ENCODE measurements around the gene FAM50A. TPM values are rescaled to one million over a fixed set of nuclear protein-coding genes. Genes with fewer than 3 reads are reported as not detected.
"Not testable (repeated sequence)": the region's sequence is repeated elsewhere in the genome, so short reads cannot be mapped to it uniquely, and the experiment has no call there.

Gene FAM50A, protein sequence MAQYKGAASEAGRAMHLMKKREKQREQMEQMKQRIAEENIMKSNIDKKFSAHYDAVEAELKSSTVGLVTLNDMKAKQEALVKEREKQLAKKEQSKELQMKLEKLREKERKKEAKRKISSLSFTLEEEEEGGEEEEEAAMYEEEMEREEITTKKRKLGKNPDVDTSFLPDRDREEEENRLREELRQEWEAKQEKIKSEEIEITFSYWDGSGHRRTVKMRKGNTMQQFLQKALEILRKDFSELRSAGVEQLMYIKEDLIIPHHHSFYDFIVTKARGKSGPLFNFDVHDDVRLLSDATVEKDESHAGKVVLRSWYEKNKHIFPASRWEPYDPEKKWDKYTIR
- total RNA-seq (10 to 100 TPM; 79.5 to 81.3 TPM), polyA plus RNA-seq (59.6 TPM)

DNA sequence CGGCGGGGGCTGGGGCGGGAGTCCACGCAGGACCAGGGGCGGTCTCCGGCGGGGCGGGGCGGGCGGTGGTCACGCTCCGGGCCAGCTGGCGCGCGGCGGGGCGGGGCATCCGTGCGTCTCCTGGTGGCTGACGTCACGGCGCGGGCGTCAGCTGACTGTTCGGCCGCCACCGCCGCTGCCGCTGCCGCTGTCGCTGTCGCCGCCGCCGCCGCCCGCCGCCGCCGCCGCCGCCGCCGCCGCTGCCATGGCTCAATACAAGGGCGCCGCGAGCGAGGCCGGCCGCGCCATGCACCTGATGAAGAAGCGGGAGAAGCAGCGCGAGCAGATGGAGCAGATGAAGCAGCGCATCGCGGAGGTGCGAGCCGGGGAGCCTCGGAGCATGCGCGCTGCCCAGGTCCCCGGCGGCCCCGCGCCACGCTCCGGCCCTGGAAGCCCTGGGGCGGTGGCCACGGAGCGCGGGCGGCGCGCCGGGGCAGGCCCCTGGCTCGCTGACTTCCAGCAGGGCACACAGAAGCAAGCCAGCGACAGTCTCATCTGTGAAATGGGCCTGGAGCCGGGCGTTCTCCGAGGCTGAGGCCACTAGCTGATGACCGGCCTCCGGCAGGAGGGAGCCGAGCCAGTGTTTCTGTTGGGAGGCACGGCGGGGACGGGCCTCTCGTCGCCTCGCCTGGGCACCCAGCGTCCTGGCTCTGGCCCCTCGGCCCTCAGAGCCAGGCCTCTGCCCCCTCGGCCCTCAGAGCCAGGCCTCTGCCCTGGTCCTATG lies at the start of gene FAM50A:
FAM50A (plus strand) TSS at position 150 of the 763 bp plus-strand sequence; CDS start at position 245, 95 bp downstream.
- Histone ChIP-seq H3K4me3 (ENCODE audit: low read length) (peak within 1 kb of the TSS; percentile 37), H3K36me3 (ENCODE audit: insufficient read depth, low read length) (no peaks in the 10 kb centered on the region), H3K27me3 (ENCODE audit: insufficient read depth, low read length, poor library complexity, severe bottlenecking) (no peaks in the 10 kb centered on the region), H3K4me1 (ENCODE audit: insufficient read depth, low read length) (peaks cover 21% of the 10 kb centered on the region), H3K9me3 (ENCODE audit: low read length) (no peaks in the 10 kb centered on the region), H3K27ac (ENCODE audit: low read depth, low read length) (peak within 1 kb of the TSS; percentile 67)
- ChIA-PET CTCF (no interaction called here), POLR2A (interaction anchor here (1.1 to 1.2 kb wide), 2 partner anchors 13 to 15 kb away, joined by 4 read pairs; no protein-coding TSS in a partner anchor)
- Mint-ChIP-seq H3K27ac (peak within 1 kb of the TSS; percentile 66 to 94 (median 86)), H3K9me3 (no peaks in the 10 kb centered on the region), H3K36me3 (peaks cover 0 to 43% (median 0%) of the 10 kb centered on the region in 3 donors), H3K4me1 (peaks cover 8 to 37% (median 14%) of the 10 kb centered on the region in 3 donors), H3K4me3 (peak within 1 kb of the TSS; percentile 70 to 86 (median 76)), H3K27me3 (peaks cover 0 to 2% of the 10 kb centered on the region in 2 donors)
- peak; percentile 64 to 81 (median 69) for DNase-seq

DNA sequence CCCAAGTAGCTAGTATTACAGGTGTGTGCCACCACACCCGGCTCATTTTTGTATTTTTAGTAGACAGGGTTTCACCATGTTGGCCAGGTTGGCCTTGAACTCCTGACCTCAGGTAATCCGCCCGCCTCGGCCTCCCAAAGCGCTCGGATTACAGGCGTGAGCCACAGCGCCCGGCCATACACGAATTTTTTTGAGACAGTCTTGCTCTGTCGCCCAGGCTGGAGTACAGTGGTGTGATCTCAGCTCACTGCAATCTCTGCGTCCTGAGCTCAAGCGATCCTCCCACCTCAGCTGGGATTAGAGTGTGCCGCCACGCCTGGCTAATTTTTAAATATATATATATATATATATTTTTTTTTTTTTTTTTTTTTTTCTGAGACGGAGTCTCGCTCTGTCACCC lies 47.6 kb upstream of the FAM50A start:
- Histone ChIP-seq H3K36me3 (ENCODE audit: insufficient read depth, low read length) (peaks cover 21% of the 10 kb centered on the region), H3K4me1 (ENCODE audit: insufficient read depth, low read length) (peaks cover 14% of the 10 kb centered on the region)
- not testable (repeated sequence) for H3K9me3 ChIP-seq (ENCODE audit: low read length); H3K9me3 Mint-ChIP-seq; H3K4me3 ChIP-seq (ENCODE audit: low read length); DNase-seq; H3K27ac ChIP-seq (ENCODE audit: low read depth, low read length); H3K27me3 ChIP-seq (ENCODE audit: insufficient read depth, low read length, poor library complexity, severe bottlenecking)
- Mint-ChIP-seq H3K27me3 (peaks cover 0 to 12% of the 10 kb centered on the region in 2 donors), H3K27ac (peak overlapping the region in 2 of 8 donors; percentile 35 to 97), H3K4me3 (peak overlapping the region in 2 of 7 donors; percentile 41 to 79), H3K36me3 (peaks cover 11 to 33% (median 11%) of the 10 kb centered on the region in 3 donors), H3K4me1 (peaks cover 19 to 32% (median 23%) of the 10 kb centered on the region in 3 donors)
- ChIA-PET CTCF (interaction anchor here (0.7 kb wide), 1 partner anchor 383 kb away, joined by 3 read pairs; no protein-coding TSS in a partner anchor), POLR2A (interaction anchor here (0.7 kb wide), 3 partner anchors 15 to 129 kb away, joined by 3 read pairs; partner anchors contain the start of gene EMD)

DNA sequence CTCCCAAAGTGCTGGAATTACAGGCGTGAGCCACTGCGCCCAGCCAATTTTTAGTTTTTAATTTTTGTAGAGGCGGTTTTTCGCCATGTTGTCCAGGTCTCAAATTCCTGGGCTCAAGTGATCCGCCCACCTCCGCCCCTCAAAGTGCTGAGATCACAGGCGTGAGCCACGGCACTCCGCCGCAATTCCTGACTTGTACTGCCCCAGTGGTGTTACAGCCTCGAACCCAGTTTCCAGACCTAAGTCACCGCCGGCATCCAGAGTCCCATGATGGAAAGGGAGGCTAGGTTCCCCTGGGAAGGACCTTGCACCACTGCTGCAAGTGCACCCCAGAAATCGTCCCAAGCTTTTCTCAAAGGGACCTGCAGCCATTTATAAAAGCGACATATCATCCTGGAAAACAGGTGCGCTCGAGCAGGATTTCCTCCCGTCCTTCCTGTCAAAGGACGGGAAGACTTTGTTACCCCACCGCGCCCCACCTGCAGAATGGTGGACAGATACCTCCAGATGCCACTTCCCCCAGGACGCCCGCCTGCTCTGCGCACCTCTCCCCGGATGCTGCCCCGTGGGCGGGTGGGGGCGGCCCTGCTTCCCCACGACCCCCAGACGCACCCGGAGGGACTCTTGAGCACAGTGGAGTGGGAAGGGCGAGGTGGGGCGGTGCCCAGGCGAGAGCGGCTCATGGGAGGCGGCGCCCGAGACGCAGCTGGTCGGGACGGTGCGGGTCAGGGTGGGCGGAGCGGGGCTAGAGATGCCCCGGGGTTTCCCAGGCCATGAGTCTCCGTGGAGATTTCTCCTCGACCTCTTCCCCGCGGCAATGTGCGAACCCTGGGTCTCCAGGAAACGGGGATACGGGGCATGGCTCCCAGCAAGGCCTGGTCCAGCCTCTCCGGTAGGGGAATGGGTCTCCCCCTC lies 46.7 kb upstream of the FAM50A start:
- H3K9me3 Mint-ChIP-seq, result no peaks in the 10 kb centered on the region
- POLR2A ChIA-PET, result interaction anchor here (0.6 to 2.9 kb wide), 13 partner anchors 15 to 426 kb away, joined by 3 to 20 read pairs (median 5); partner anchors contain the start of genes EMD, FAM3A, FLNA and HCFC1
- CTCF ChIA-PET, result interaction anchor here (0.9 to 2.8 kb wide), 8 partner anchors 14 to 262 kb away, joined by 3 to 12 read pairs (median 6); partner anchors contain the start of gene TAFAZZIN
- H3K4me1 Mint-ChIP-seq, result peaks cover 19 to 33% (median 23%) of the 10 kb centered on the region in 3 donors
- Histone ChIP-seq H3K27me3 (ENCODE audit: insufficient read depth, low read length, poor library complexity, severe bottlenecking) (no peaks in the 10 kb centered on the region), H3K4me3 (ENCODE audit: low read length) (peak overlapping the region; percentile 89), H3K27ac (ENCODE audit: low read depth, low read length) (peak overlapping the region; percentile 98), H3K4me1 (ENCODE audit: insufficient read depth, low read length) (peaks cover 14% of the 10 kb centered on the region), H3K9me3 (ENCODE audit: low read length) (no peaks in the 10 kb centered on the region), H3K36me3 (ENCODE audit: insufficient read depth, low read length) (peaks cover 22% of the 10 kb centered on the region)
- DNase-seq, result peak in 4 of 5 donors; percentile 30 to 67 (median 51)
- peak overlapping the region; percentile 90 to 99 (median 97) for H3K4me3 Mint-ChIP-seq
- peaks cover 11 to 38% (median 11%) of the 10 kb centered on the region in 3 donors for H3K36me3 Mint-ChIP-seq
- H3K27me3 Mint-ChIP-seq, result peaks cover 0 to 13% of the 10 kb centered on the region in 2 donors
- H3K27ac Mint-ChIP-seq, result peak overlapping the region; percentile 92 to 100 (median 99)

DNA sequence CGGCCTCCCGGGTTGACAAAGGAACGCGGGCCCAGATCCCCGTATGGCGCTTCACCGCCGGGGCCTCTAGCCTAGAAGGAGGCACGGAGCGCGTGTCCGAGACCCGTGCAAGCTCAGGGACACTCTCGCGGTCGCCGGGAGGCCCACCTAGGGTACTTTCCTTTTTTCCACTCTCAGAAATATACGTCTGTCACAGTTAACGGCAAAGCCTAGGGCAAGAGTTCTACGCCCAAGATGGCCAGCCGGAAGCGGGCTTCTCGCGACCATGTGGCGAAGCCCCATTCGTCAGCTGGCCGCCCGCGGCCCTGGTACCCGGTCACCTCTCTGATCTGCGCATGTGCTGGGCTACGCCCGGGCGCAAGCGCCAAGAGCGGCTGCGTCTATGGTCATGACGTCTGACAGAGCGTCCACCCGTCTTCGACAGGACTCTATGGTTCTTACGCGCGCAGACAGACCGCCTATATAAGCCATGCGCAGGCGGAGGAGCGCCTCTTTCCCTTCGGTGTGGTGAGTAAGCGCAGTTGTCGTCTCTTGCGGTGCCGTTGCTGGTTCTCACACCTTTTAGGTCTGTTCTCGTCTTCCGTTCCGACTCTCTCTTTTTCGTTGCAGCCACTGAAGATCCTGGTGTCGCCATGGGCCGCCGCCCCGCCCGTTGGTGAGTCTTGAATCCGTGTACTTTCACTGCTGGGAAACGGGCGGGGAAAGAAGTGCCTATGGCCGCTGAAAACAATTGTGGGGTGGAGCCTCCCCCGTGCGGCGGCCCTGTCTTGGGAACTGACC lies 45.9 kb upstream of the FAM50A start, which contains the start of gene RPL10:
RPL10 (plus strand) TSS at position 490 of the 780 bp plus-strand sequence; CDS start at position 633, 143 bp downstream.
- DNase-seq, result peak; percentile 75 to 96 (median 88)
- peaks cover 14% of the 10 kb centered on the region for H3K4me1 ChIP-seq (ENCODE audit: insufficient read depth, low read length)
- Mint-ChIP-seq H3K4me1 (peaks cover 19 to 33% (median 23%) of the 10 kb centered on the region in 3 donors), H3K27ac (peak within 1 kb of the TSS; percentile 92 to 100 (median 99)), H3K27me3 (peaks cover 0 to 15% of the 10 kb centered on the region in 2 donors), H3K9me3 (no peaks in the 10 kb centered on the region), H3K4me3 (peak within 1 kb of the TSS; percentile 90 to 99 (median 97)), H3K36me3 (peaks cover 11 to 41% (median 11%) of the 10 kb centered on the region in 3 donors)
- H3K4me3 ChIP-seq (ENCODE audit: low read length), result peak within 1 kb of the TSS; percentile 89
- peak within 1 kb of the TSS; percentile 98 for H3K27ac ChIP-seq (ENCODE audit: low read depth, low read length)
- H3K36me3 ChIP-seq (ENCODE audit: insufficient read depth, low read length), result peaks cover 22% of the 10 kb centered on the region
- CTCF ChIA-PET, result interaction anchor here (0.9 to 2.8 kb wide), 14 partner anchors 10 to 262 kb away, joined by 3 to 12 read pairs (median 4); partner anchors contain the start of genes ATP6AP1, SLC10A3 and TAFAZZIN
- H3K9me3 ChIP-seq (ENCODE audit: low read length), result no peaks in the 10 kb centered on the region
- no peaks in the 10 kb centered on the region for H3K27me3 ChIP-seq (ENCODE audit: insufficient read depth, low read length, poor library complexity, severe bottlenecking)
- POLR2A ChIA-PET, result interaction anchor here (0.6 to 2.9 kb wide), 16 partner anchors 12 to 427 kb away, joined by 3 to 20 read pairs (median 6); partner anchors contain the start of genes DNASE1L1, FAM3A, FLNA and HCFC1

DNA sequence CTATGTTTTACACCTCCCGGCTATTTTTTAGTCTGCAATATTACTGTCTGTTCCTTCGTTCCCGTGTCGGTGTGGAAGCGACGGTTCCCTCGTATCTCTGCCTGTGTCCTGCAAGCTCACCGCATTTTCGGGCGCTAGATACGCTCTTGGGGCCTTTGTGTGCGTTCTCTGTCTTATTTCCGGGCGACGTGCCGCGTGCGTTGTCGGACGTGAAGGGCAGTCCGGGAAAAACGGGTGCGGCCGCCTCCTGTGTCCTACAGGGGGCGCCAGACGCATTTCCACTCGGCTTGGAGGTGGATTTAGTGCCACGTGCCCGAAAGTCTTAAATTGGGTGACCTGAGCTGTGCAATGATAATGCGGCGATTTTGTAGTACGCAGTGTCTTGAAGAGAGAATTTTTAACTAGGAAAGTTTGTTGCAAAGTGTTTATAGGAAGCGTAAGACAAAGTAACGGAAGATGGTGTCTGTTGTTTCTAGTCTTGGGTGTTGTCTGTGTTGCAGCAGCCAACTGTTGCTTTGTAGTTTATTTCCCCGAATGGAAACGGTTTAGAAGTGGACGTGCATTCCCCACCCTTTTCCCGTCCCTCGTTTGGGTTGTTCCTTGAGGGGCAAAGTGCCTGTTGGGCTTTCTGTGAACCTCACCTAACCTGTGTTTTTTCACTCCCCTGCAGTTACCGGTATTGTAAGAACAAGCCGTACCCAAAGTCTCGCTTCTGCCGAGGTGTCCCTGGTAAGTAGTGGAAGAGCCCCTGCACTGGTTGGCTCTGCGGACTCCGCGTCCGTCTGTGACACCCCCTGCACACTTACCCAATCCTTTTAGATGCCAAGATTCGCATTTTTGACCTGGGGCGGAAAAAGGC lies 45.0 kb upstream of the FAM50A start:
- peak overlapping the region; percentile 90 to 99 (median 97) for H3K4me3 Mint-ChIP-seq
- peak; percentile 67 to 88 (median 77) for DNase-seq
- H3K27me3 ChIP-seq (ENCODE audit: insufficient read depth, low read length, poor library complexity, severe bottlenecking), result no peaks in the 10 kb centered on the region
- H3K9me3 Mint-ChIP-seq, result no peaks in the 10 kb centered on the region
- H3K36me3 Mint-ChIP-seq, result peaks cover 11 to 44% (median 11%) of the 10 kb centered on the region in 3 donors
- H3K36me3 ChIP-seq (ENCODE audit: insufficient read depth, low read length), result peaks cover 22% of the 10 kb centered on the region
- POLR2A ChIA-PET, result interaction anchor here (0.6 to 2.9 kb wide), 14 partner anchors 11 to 428 kb away, joined by 3 to 20 read pairs (median 6); partner anchors contain the start of genes DNASE1L1, FLNA, HCFC1 and IKBKG
- peaks cover 0 to 20% of the 10 kb centered on the region in 2 donors for H3K27me3 Mint-ChIP-seq
- peak overlapping the region; percentile 98 for H3K27ac ChIP-seq (ENCODE audit: low read depth, low read length)
- H3K4me1 Mint-ChIP-seq, result peaks cover 19 to 33% (median 23%) of the 10 kb centered on the region in 3 donors
- H3K4me1 ChIP-seq (ENCODE audit: insufficient read depth, low read length), result peaks cover 14% of the 10 kb centered on the region
- no peaks in the 10 kb centered on the region for H3K9me3 ChIP-seq (ENCODE audit: low read length)
- H3K27ac Mint-ChIP-seq, result peak overlapping the region; percentile 92 to 100 (median 99)
- CTCF ChIA-PET, result interaction anchor here (0.7 to 2.8 kb wide), 14 partner anchors 9 to 139 kb away, joined by 3 to 12 read pairs (median 4); partner anchors contain the start of genes ATP6AP1, FAM3A, SLC10A3 and TAFAZZIN
- peak overlapping the region; percentile 89 for H3K4me3 ChIP-seq (ENCODE audit: low read length)
